ENCODE data around the gene CHRNB2.

Gene CHRNB2

GRCh38 chr1:154536570-154536969, 31.0 kb upstream of the CHRNB2 start:
- Histone ChIP-seq H3K27ac (ENCODE audit: insufficient read depth, low read depth, low read length, poor library complexity, severe bottlenecking) (no peak overlapping the region), H3K27me3 (ENCODE audit: control insufficient read depth, insufficient read depth, low read length, poor library complexity, severe bottlenecking) (no peaks in the 10 kb centered on the region), H3K9me3 (ENCODE audit: control insufficient read depth, low read length) (no peaks in the 10 kb centered on the region), H3K4me1 (ENCODE audit: control insufficient read depth, insufficient read depth, low read length) (no peaks in the 10 kb centered on the region), H3K4me3 (ENCODE audit: insufficient read depth, low read depth, low read length) (no peak overlapping the region), H3K36me3 (ENCODE audit: control insufficient read depth, insufficient read depth, low read length) (no peaks in the 10 kb centered on the region)
- WGBS, 2 experiments = 89 to 95% methylated on average over 7 of the region's 7 CpGs

GRCh38 chr1:154539486-154540483, 27.8 kb upstream of the CHRNB2 start:
- H3K27me3 ChIP-seq (ENCODE audit: control insufficient read depth, insufficient read depth, low read length, poor library complexity, severe bottlenecking) = no peaks in the 10 kb centered on the region
- no peaks in the 10 kb centered on the region for H3K36me3 ChIP-seq (ENCODE audit: control insufficient read depth, insufficient read depth, low read length)
- H3K9me3 ChIP-seq (ENCODE audit: control insufficient read depth, low read length) = no peaks in the 10 kb centered on the region
- 94% methylated on average over 9 of the region's 9 CpGs for WGBS, 2 experiments
- H3K27ac ChIP-seq (ENCODE audit: insufficient read depth, low read depth, low read length, poor library complexity, severe bottlenecking) = no peak overlapping the region
- no peaks in the 10 kb centered on the region for H3K4me1 ChIP-seq (ENCODE audit: control insufficient read depth, insufficient read depth, low read length)
- H3K4me3 ChIP-seq (ENCODE audit: insufficient read depth, low read depth, low read length) = no peak overlapping the region

- 66 to 67% methylated on average over 6 of the region's 6 CpGs for whole genome bisulfite sequencing, 2 experiments
- H3K27ac ChIP-seq (ENCODE audit: insufficient read depth, low read depth, low read length, poor library complexity, severe bottlenecking) = no peak overlapping the region
- no peaks in the 10 kb centered on the region for H3K27me3 ChIP-seq (ENCODE audit: control insufficient read depth, insufficient read depth, low read length, poor library complexity, severe bottlenecking)
- H3K9me3 ChIP-seq (ENCODE audit: control insufficient read depth, low read length) = no peaks in the 10 kb centered on the region
- no peaks in the 10 kb centered on the region for H3K4me1 ChIP-seq (ENCODE audit: control insufficient read depth, insufficient read depth, low read length)
- H3K4me3 ChIP-seq (ENCODE audit: insufficient read depth, low read depth, low read length) = no peak overlapping the region
- no peaks in the 10 kb centered on the region for H3K36me3 ChIP-seq (ENCODE audit: control insufficient read depth, insufficient read depth, low read length)
Observed at GRCh38 chr1:154541231-154541630, 26.3 kb upstream of the CHRNB2 start.

GRCh38 chr1:154546264-154547063, 21.1 kb upstream of the CHRNB2 start:
- no peak overlapping the region for H3K27ac ChIP-seq (ENCODE audit: insufficient read depth, low read depth, low read length, poor library complexity, severe bottlenecking)
- H3K4me3 ChIP-seq (ENCODE audit: insufficient read depth, low read depth, low read length) = no peak overlapping the region
- 81 to 82% methylated on average over 7 of the region's 13 CpGs for WGBS, 2 experiments
- no peaks in the 10 kb centered on the region for H3K4me1 ChIP-seq (ENCODE audit: control insufficient read depth, insufficient read depth, low read length)
- H3K36me3 ChIP-seq (ENCODE audit: control insufficient read depth, insufficient read depth, low read length) = peaks cover 15% of the 10 kb centered on the region
- no peaks in the 10 kb centered on the region for H3K27me3 ChIP-seq (ENCODE audit: control insufficient read depth, insufficient read depth, low read length, poor library complexity, severe bottlenecking)
- no peaks in the 10 kb centered on the region for H3K9me3 ChIP-seq (ENCODE audit: control insufficient read depth, low read length)

GRCh38 chr1:154547105-154547732, 20.4 kb upstream of the CHRNB2 start:
- 86% methylated on average over 11 of the region's 11 CpGs for WGBS, 2 experiments
- Histone ChIP-seq H3K4me3 (ENCODE audit: insufficient read depth, low read depth, low read length) (no peak overlapping the region), H3K27ac (ENCODE audit: insufficient read depth, low read depth, low read length, poor library complexity, severe bottlenecking) (no peak overlapping the region), H3K27me3 (ENCODE audit: control insufficient read depth, insufficient read depth, low read length, poor library complexity, severe bottlenecking) (no peaks in the 10 kb centered on the region), H3K36me3 (ENCODE audit: control insufficient read depth, insufficient read depth, low read length) (peaks cover 22% of the 10 kb centered on the region), H3K4me1 (ENCODE audit: control insufficient read depth, insufficient read depth, low read length) (no peaks in the 10 kb centered on the region), H3K9me3 (ENCODE audit: control insufficient read depth, low read length) (no peaks in the 10 kb centered on the region)

- no peaks in the 10 kb centered on the region for H3K27me3 ChIP-seq (ENCODE audit: control insufficient read depth, insufficient read depth, low read length, poor library complexity, severe bottlenecking)
- no peaks in the 10 kb centered on the region for H3K4me1 ChIP-seq (ENCODE audit: control insufficient read depth, insufficient read depth, low read length)
- no peaks in the 10 kb centered on the region for H3K9me3 ChIP-seq (ENCODE audit: control insufficient read depth, low read length)
- no peak overlapping the region for H3K4me3 ChIP-seq (ENCODE audit: insufficient read depth, low read depth, low read length)
- no peak overlapping the region for H3K27ac ChIP-seq (ENCODE audit: insufficient read depth, low read depth, low read length, poor library complexity, severe bottlenecking)
- 100% methylated on average over 1 of the region's 1 CpG for WGBS, 2 experiments
- H3K36me3 ChIP-seq (ENCODE audit: control insufficient read depth, insufficient read depth, low read length) = peaks cover 30% of the 10 kb centered on the region
Observed at GRCh38 chr1:154548028-154548427, 19.6 kb upstream of the CHRNB2 start.

- 87 to 93% methylated on average over 3 of the region's 3 CpGs for WGBS, 2 experiments
- Histone ChIP-seq H3K27me3 (ENCODE audit: control insufficient read depth, insufficient read depth, low read length, poor library complexity, severe bottlenecking) (no peaks in the 10 kb centered on the region), H3K4me3 (ENCODE audit: insufficient read depth, low read depth, low read length) (no peak overlapping the region), H3K36me3 (ENCODE audit: control insufficient read depth, insufficient read depth, low read length) (peaks cover 42% of the 10 kb centered on the region), H3K9me3 (ENCODE audit: control insufficient read depth, low read length) (no peaks in the 10 kb centered on the region), H3K27ac (ENCODE audit: insufficient read depth, low read depth, low read length, poor library complexity, severe bottlenecking) (no peak overlapping the region), H3K4me1 (ENCODE audit: control insufficient read depth, insufficient read depth, low read length) (no peaks in the 10 kb centered on the region)
Observed at GRCh38 chr1:154549202-154549770, 18.3 kb upstream of the CHRNB2 start.

GRCh38 chr1:154550070-154550469, 17.5 kb upstream of the CHRNB2 start:
- peaks cover 49% of the 10 kb centered on the region for H3K36me3 ChIP-seq (ENCODE audit: control insufficient read depth, insufficient read depth, low read length)
- no peaks in the 10 kb centered on the region for H3K4me1 ChIP-seq (ENCODE audit: control insufficient read depth, insufficient read depth, low read length)
- WGBS, 2 experiments = 91 to 93% methylated on average over 5 of the region's 5 CpGs

GRCh38 chr1:154550657-154551056, 16.9 kb upstream of the CHRNB2 start:
- Histone ChIP-seq H3K9me3 (ENCODE audit: control insufficient read depth, low read length) (no peaks in the 10 kb centered on the region), H3K27me3 (ENCODE audit: control insufficient read depth, insufficient read depth, low read length, poor library complexity, severe bottlenecking) (no peaks in the 10 kb centered on the region), H3K4me1 (ENCODE audit: control insufficient read depth, insufficient read depth, low read length) (no peaks in the 10 kb centered on the region), H3K4me3 (ENCODE audit: insufficient read depth, low read depth, low read length) (no peak overlapping the region), H3K36me3 (ENCODE audit: control insufficient read depth, insufficient read depth, low read length) (peaks cover 54% of the 10 kb centered on the region), H3K27ac (ENCODE audit: insufficient read depth, low read depth, low read length, poor library complexity, severe bottlenecking) (no peak overlapping the region)
- 75 to 77% methylated on average over 6 of the region's 6 CpGs for WGBS, 2 experiments

More at GRCh38 chr1:154550070-154550469, 17.5 kb upstream of the CHRNB2 start:
- H3K27ac ChIP-seq (ENCODE audit: insufficient read depth, low read depth, low read length, poor library complexity, severe bottlenecking) = no peak overlapping the region
- H3K27me3 ChIP-seq (ENCODE audit: control insufficient read depth, insufficient read depth, low read length, poor library complexity, severe bottlenecking) = no peaks in the 10 kb centered on the region
- H3K9me3 ChIP-seq (ENCODE audit: control insufficient read depth, low read length) = no peaks in the 10 kb centered on the region
- H3K4me3 ChIP-seq (ENCODE audit: insufficient read depth, low read depth, low read length) = no peak overlapping the region

Data from ectodermal cell (in vitro differentiated cells).